CD8-positive, alpha-beta memory T cell (primary cell): Measurements from ENCODE around the gene PRUNE2. TPM values are rescaled to one million over a fixed set of nuclear protein-coding genes. Genes with fewer than 3 reads are reported as not detected.
A peak's percentile ranks its signal among the peaks of the same experiment; 100 is the strongest.

Experiments
- CTCF ChIA-PET: fragments of 350-600 bp; sonication (Branson Sonifier 250); formaldehyde crosslinking; loops from one replicate; lab custom pipeline; 2021; ENCODE audit warnings: antibody characterized with exemption; lab: Charles Lee
- POLR2A ChIA-PET: fragments of 350-600 bp; sonication (Branson Sonifier 250); formaldehyde crosslinking; loops from one replicate; lab custom pipeline; 2021; ENCODE audit warnings: antibody characterized with exemption; lab: Charles Lee
- DNase-seq, 5 donors: peaks; one replicate each; pipeline versions ENCODE4 v3.0.0 to v3.0.0-alpha.2; 2020 to 2022; ENCODE audit warnings: mixed read lengths in 1 of 5
- H3K27ac ChIP-seq: one replicate; pipeline ENCODE4 v1.7.0; 2013; ENCODE audit warnings: low read depth, mild to moderate bottlenecking, low read length, moderate library complexity
- H3K27me3 ChIP-seq: 2 replicates; pipeline ENCODE4 v1.7.0; 2013; ENCODE audit warnings: low read length, mild to moderate bottlenecking; ENCODE audit not compliant: insufficient read depth, poor library complexity, severe bottlenecking
- H3K36me3 ChIP-seq: 2 replicates; pipeline ENCODE4 v1.7.0; 2013; ENCODE audit warnings: mild to moderate bottlenecking, low read length, moderate library complexity; ENCODE audit not compliant: insufficient read depth
- H3K4me1 ChIP-seq: 2 replicates; pipeline ENCODE4 v1.7.0; 2013; ENCODE audit warnings: mild to moderate bottlenecking, low read length, moderate library complexity; ENCODE audit not compliant: insufficient read depth
- H3K4me3 ChIP-seq: 2 replicates; pipeline ENCODE4 v1.7.0; 2013; ENCODE audit warnings: mild to moderate bottlenecking, low read length
- H3K9me3 ChIP-seq: 2 replicates; pipeline ENCODE4 v1.7.0; 2013; ENCODE audit warnings: mild to moderate bottlenecking, low read length
- H3K27ac Mint-ChIP-seq, 8 donors: one replicate each; pipeline ENCODE4 v1.8.0; 2020 to 2021; ENCODE audit warnings: mixed read lengths in 8 of 8, mild to moderate bottlenecking in 6 of 8, inconsistent platforms in 3 of 8, moderate library complexity in 3 of 8
- H3K27me3 Mint-ChIP-seq, 2 donors: one replicate each; pipeline ENCODE4 v1.8.0; 2020 to 2021; ENCODE audit warnings: mixed read lengths in 2 of 2, mild to moderate bottlenecking in 1 of 2, moderate library complexity in 1 of 2
- H3K36me3 Mint-ChIP-seq, 3 donors: one replicate each; pipeline ENCODE4 v1.8.0; 2020 to 2021; ENCODE audit warnings: mixed read lengths in 3 of 3, inconsistent platforms in 1 of 3, mild to moderate bottlenecking in 1 of 3
- H3K4me1 Mint-ChIP-seq, 3 donors: one replicate each; pipeline ENCODE4 v1.8.0; 2020 to 2021; ENCODE audit warnings: mixed read lengths in 3 of 3, inconsistent platforms in 1 of 3, mild to moderate bottlenecking in 1 of 3
- H3K4me3 Mint-ChIP-seq, 7 donors: one replicate each; pipeline ENCODE4 v1.8.0; 2020 to 2021; ENCODE audit warnings: mixed read lengths in 7 of 7, mild to moderate bottlenecking in 6 of 7, moderate library complexity in 4 of 7, inconsistent platforms in 2 of 7
- H3K9me3 Mint-ChIP-seq, 5 donors: one replicate each; pipeline ENCODE4 v1.8.0; 2020 to 2022; ENCODE audit warnings: mixed read lengths in 5 of 5, mild to moderate bottlenecking in 3 of 5, moderate library complexity in 2 of 5, inconsistent platforms in 1 of 5
- polyA plus RNA-seq: library from polyadenylated mRNA; unstranded; fragments of 300-500 nt; fragmentation: Illumina TruSeq; gene quantifications from one replicate; pipeline ENCODE4 v1.2.3, GENCODE V29; 2021
- total RNA-seq, 2 experiments: library from RNA; stranded (reverse); gene quantifications; one replicate each; pipeline ENCODE4 v1.2.3, GENCODE V29; 2021

PRUNE2 gene
- total and polyA plus RNA-seq, 3 experiments from 2014 or later, result 0.21 to 0.53 (median 0.48) TPM

DNA sequence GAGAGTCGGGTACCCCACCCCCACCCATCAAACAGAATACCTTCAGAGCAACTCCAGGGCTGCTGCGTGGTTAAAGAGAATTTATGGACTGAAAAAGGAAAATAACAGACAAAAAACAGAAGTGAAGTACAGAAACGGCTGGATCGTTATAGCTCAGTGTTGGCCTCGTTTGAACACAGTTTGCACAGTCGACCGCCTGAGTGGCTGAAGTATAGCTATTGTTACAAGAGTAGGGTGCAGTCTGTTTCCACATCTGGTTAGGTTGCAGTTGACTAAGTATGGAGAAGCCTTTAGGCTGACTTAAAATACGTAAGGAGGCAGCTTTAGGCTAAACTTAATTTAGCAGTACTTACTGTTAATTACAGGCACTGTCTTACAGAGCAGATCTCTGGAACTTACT is 325.7 kb downstream of the PRUNE2 start:
- Histone ChIP-seq H3K4me1 (peaks cover 8% of the 10 kb centered on the region), H3K36me3 (no peaks in the 10 kb centered on the region), H3K9me3 (no peaks in the 10 kb centered on the region), H3K27me3 (no peaks in the 10 kb centered on the region), H3K4me3 (no peak overlapping the region), H3K27ac (no peak overlapping the region)
- Mint-ChIP-seq H3K27me3 (peaks cover 0 to 3% of the 10 kb centered on the region in 2 donors), H3K4me3 (no peak overlapping the region), H3K27ac (no peak overlapping the region), H3K4me1 (peaks cover 25 to 34% (median 28%) of the 10 kb centered on the region in 3 donors), H3K9me3 (no peaks in the 10 kb centered on the region), H3K36me3 (no peaks in the 10 kb centered on the region)
- ChIA-PET CTCF (no interaction called here), POLR2A (no interaction called here)
- DNase-seq, result no peak

GRCh38 chr9:76576344-76576743 is 329.6 kb downstream of the PRUNE2 start:
- no peaks in the 10 kb centered on the region for H3K36me3 Mint-ChIP-seq
- ChIA-PET POLR2A (interaction anchor here (0.5 kb wide), 1 partner anchor 1489 kb away, joined by 3 read pairs; no protein-coding TSS in a partner anchor), CTCF (interaction anchor here (1.0 to 1.4 kb wide), 4 partner anchors 13 to 82 kb away, joined by 3 to 5 read pairs (median 4); no protein-coding TSS in a partner anchor)
- peak overlapping the region; percentile 5 to 83 (median 50) for H3K4me3 Mint-ChIP-seq
- peaks cover 3 to 5% of the 10 kb centered on the region in 2 donors for H3K27me3 Mint-ChIP-seq
- H3K27ac Mint-ChIP-seq, result peak overlapping the region in 7 of 8 donors; percentile 5 to 90 (median 63)
- H3K4me1 ChIP-seq, result peaks cover 8% of the 10 kb centered on the region
- H3K9me3 ChIP-seq, result no peaks in the 10 kb centered on the region
- no peaks in the 10 kb centered on the region for H3K36me3 ChIP-seq
- no peaks in the 10 kb centered on the region for H3K27me3 ChIP-seq
- peak in 4 of 5 donors; percentile 39 to 88 (median 58) for DNase-seq
- H3K4me3 ChIP-seq, result no peak overlapping the region
- no peak overlapping the region for H3K27ac ChIP-seq
- peaks cover 30 to 46% (median 40%) of the 10 kb centered on the region in 3 donors for H3K4me1 Mint-ChIP-seq
- peaks cover 0 to 1% (median 0%) of the 10 kb centered on the region in 5 donors for H3K9me3 Mint-ChIP-seq

GRCh38 chr9:76575761-76576160 is 330.2 kb downstream of the PRUNE2 start:
- Mint-ChIP-seq H3K36me3 (no peaks in the 10 kb centered on the region), H3K4me1 (peaks cover 34 to 49% (median 46%) of the 10 kb centered on the region in 3 donors), H3K27me3 (peaks cover 3 to 5% of the 10 kb centered on the region in 2 donors), H3K27ac (peak overlapping the region in 1 of 8 donors; percentile 74), H3K9me3 (peaks cover 0 to 5% (median 1%) of the 10 kb centered on the region in 5 donors), H3K4me3 (peak overlapping the region in 1 of 7 donors; percentile 78)
- no peaks in the 10 kb centered on the region for H3K36me3 ChIP-seq
- no peaks in the 10 kb centered on the region for H3K27me3 ChIP-seq
- DNase-seq, result no peak
- no peak overlapping the region for H3K4me3 ChIP-seq
- no peaks in the 10 kb centered on the region for H3K9me3 ChIP-seq
- ChIA-PET CTCF (interaction anchor here (1.0 to 1.4 kb wide), 5 partner anchors 12 to 181 kb away, joined by 3 to 5 read pairs (median 4); partner anchors contain the start of gene RFK), POLR2A (interaction anchor here (0.5 kb wide), 1 partner anchor 1489 kb away, joined by 3 read pairs; no protein-coding TSS in a partner anchor)
- peaks cover 8% of the 10 kb centered on the region for H3K4me1 ChIP-seq
- H3K27ac ChIP-seq, result no peak overlapping the region

GRCh38 chr9:76573905-76574760 is 331.8 kb downstream of the PRUNE2 start:
- DNase-seq, result no peak
- no peaks in the 10 kb centered on the region for H3K36me3 ChIP-seq
- H3K4me1 ChIP-seq, result peaks cover 8% of the 10 kb centered on the region
- H3K9me3 ChIP-seq, result no peaks in the 10 kb centered on the region
- ChIA-PET POLR2A (no interaction called here), CTCF (interaction anchor here (1.3 kb wide), 1 partner anchor 180 kb away, joined by 4 read pairs; the partner anchor contains the start of gene RFK)
- H3K36me3 Mint-ChIP-seq, result peaks cover 0 to 7% (median 0%) of the 10 kb centered on the region in 3 donors
- H3K27ac ChIP-seq, result no peak overlapping the region
- H3K9me3 Mint-ChIP-seq, result peaks cover 2 to 13% (median 4%) of the 10 kb centered on the region in 5 donors
- peaks cover 3% of the 10 kb centered on the region in 2 donors for H3K27me3 Mint-ChIP-seq
- H3K4me3 Mint-ChIP-seq, result peak overlapping the region in 1 of 7 donors; percentile 4
- no peaks in the 10 kb centered on the region for H3K27me3 ChIP-seq
- no peak overlapping the region for H3K4me3 ChIP-seq
- peak overlapping the region in 1 of 8 donors; percentile 78 for H3K27ac Mint-ChIP-seq
- H3K4me1 Mint-ChIP-seq, result peaks cover 46 to 64% (median 62%) of the 10 kb centered on the region in 3 donors

GRCh38 chr9:76573408-76573807 is 332.5 kb downstream of the PRUNE2 start:
- peaks cover 44 to 59% (median 57%) of the 10 kb centered on the region in 3 donors for H3K4me1 Mint-ChIP-seq
- Histone ChIP-seq H3K4me3 (no peak overlapping the region), H3K9me3 (no peaks in the 10 kb centered on the region), H3K27ac (no peak overlapping the region), H3K36me3 (no peaks in the 10 kb centered on the region), H3K27me3 (no peaks in the 10 kb centered on the region), H3K4me1 (peaks cover 8% of the 10 kb centered on the region)
- peak overlapping the region in 1 of 7 donors; percentile 4 for H3K4me3 Mint-ChIP-seq
- H3K36me3 Mint-ChIP-seq, result peaks cover 0 to 11% (median 0%) of the 10 kb centered on the region in 3 donors
- DNase-seq, result no peak
- CTCF ChIA-PET, result no interaction called here
- H3K27me3 Mint-ChIP-seq, result peaks cover 3% of the 10 kb centered on the region in 2 donors
- H3K27ac Mint-ChIP-seq, result no peak overlapping the region
- H3K9me3 Mint-ChIP-seq, result peaks cover 2 to 13% (median 4%) of the 10 kb centered on the region in 5 donors
- POLR2A ChIA-PET, result no interaction called here

DNA sequence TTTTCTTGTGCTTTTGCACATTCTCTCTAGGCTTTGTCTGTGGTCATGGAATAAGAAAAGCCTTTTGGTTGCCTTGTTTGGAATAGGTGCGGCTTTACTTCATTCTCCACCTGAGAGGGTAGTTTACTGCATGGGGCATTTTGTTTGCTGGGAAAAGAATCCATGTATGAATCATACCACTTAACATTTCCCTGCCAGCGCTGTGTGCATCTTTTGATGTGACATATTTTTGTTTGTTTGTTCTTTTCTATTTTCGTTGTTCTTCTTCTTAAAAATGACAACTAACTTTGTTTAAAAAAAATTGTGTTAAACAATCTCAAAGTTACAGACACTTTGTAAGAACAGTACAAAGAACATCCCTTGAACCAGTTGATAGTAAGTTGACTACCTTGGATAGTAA is 333.8 kb downstream of the PRUNE2 start:
- CTCF ChIA-PET, result no interaction called here
- Histone ChIP-seq H3K36me3 (no peaks in the 10 kb centered on the region), H3K27me3 (no peaks in the 10 kb centered on the region), H3K9me3 (no peaks in the 10 kb centered on the region), H3K27ac (no peak overlapping the region), H3K4me1 (peaks cover 8% of the 10 kb centered on the region), H3K4me3 (no peak overlapping the region)
- peaks cover 3% of the 10 kb centered on the region in 2 donors for H3K27me3 Mint-ChIP-seq
- H3K9me3 Mint-ChIP-seq, result peaks cover 4 to 13% (median 5%) of the 10 kb centered on the region in 5 donors
- H3K4me3 Mint-ChIP-seq, result peak overlapping the region in 6 of 7 donors; percentile 39 to 69 (median 54)
- H3K27ac Mint-ChIP-seq, result no peak overlapping the region
- POLR2A ChIA-PET, result no interaction called here
- peaks cover 33 to 47% (median 44%) of the 10 kb centered on the region in 3 donors for H3K4me1 Mint-ChIP-seq
- peaks cover 0 to 15% (median 3%) of the 10 kb centered on the region in 3 donors for H3K36me3 Mint-ChIP-seq
- no peak for DNase-seq

DNA sequence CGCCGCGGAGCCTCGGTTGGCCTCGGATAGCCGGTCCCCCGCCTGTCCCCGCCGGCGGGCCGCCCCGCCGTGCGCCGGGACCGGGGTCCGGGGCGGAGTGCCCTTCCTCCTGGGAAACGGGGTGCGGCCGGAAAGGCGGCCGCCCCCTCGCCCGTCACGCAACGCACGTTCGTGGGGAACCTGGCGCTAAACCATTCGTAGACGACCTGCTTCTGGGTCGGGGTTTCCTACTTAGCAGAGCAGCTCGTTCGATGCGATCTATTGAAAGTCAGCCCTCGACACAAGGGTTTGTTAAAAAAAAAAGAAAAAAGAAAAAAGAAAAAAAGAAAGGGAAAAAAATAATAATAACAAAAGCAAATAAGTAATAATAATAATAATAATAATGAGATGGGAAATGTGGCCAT is 334.2 kb downstream of the PRUNE2 start:
- Histone ChIP-seq H3K36me3 (no peaks in the 10 kb centered on the region), H3K27me3 (no peaks in the 10 kb centered on the region), H3K9me3 (no peaks in the 10 kb centered on the region), H3K4me1 (peaks cover 8% of the 10 kb centered on the region), H3K27ac (no peak overlapping the region), H3K4me3 (no peak overlapping the region)
- POLR2A ChIA-PET, result no interaction called here
- Mint-ChIP-seq H3K4me1 (peaks cover 31 to 46% (median 43%) of the 10 kb centered on the region in 3 donors), H3K9me3 (peaks cover 4 to 13% (median 5%) of the 10 kb centered on the region in 5 donors), H3K27me3 (peaks cover 3% of the 10 kb centered on the region in 2 donors), H3K36me3 (peaks cover 0 to 15% (median 3%) of the 10 kb centered on the region in 3 donors), H3K27ac (peak overlapping the region in 1 of 8 donors; percentile 17), H3K4me3 (peak overlapping the region; percentile 28 to 88 (median 52))
- DNase-seq, result no peak
- CTCF ChIA-PET, result no interaction called here
